OCI-LY3 (cell line): ENCODE measurements around the gene ACTR5.
"Not testable (repeated sequence)": the region's sequence is repeated elsewhere in the genome, so short reads cannot be mapped to it uniquely, and the experiment has no call there.

ENCODE experiments used
- H2AFZ ChIP-seq: fragments of 200-600, 300-600 bp; shearing (Covaris generic); 2 replicates; pipeline ENCODE4 v1.6.0; 2014; ENCODE audit warnings: antibody characterized with exemption, low read depth, low read length
- H3K27ac ChIP-seq: fragments of 200-600, 300-600 bp; sonication (generic); 2 replicates; pipeline ENCODE4 v1.5.1; 2014; ENCODE audit warnings: mild to moderate bottlenecking, low read length, moderate library complexity, mixed read lengths
- H3K27me3 ChIP-seq: fragments of 200-600, 300-600 bp; sonication (generic); 2 replicates; pipeline ENCODE4 v1.6.1; 2014; ENCODE audit warnings: low read depth, low read length, mixed read lengths
- H3K36me3 ChIP-seq: fragments of 200-600, 300-600 bp; sonication (generic); replicated peaks from 2 replicates; pipeline ENCODE3; 2014; ENCODE audit warnings: low read depth, low read length, mixed read lengths
- H3K4me1 ChIP-seq: fragments of 300-600, 200-600 bp; sonication (generic); 2 replicates; pipeline ENCODE4 v1.6.1; 2014; ENCODE audit warnings: low read length, mixed read lengths
- H3K4me2 ChIP-seq: fragments of 200-600, 300-600 bp; sonication (generic); 2 replicates; pipeline ENCODE4 v1.6.1; 2014; ENCODE audit warnings: low read length, mixed read lengths
- H3K4me3 ChIP-seq: fragments of 300-600, 200-600 bp; sonication (generic); 2 replicates; pipeline ENCODE4 v1.5.1; 2014; ENCODE audit warnings: antibody characterized with exemption, mild to moderate bottlenecking, low read length, moderate library complexity
- H3K79me2 ChIP-seq: fragments of 300-600, 200-600 bp; shearing (Covaris generic); 2 replicates; pipeline ENCODE4 v1.6.1; 2014; ENCODE audit warnings: mild to moderate bottlenecking, low read length, mixed read lengths
- H3K9ac ChIP-seq: fragments of 300-600, 200-600 bp; shearing (Covaris generic); 2 replicates; pipeline ENCODE4 v1.6.0; 2014; ENCODE audit warnings: mild to moderate bottlenecking, low read length, moderate library complexity
- H3K9me3 ChIP-seq: fragments of 200-600, 300-600 bp; shearing (Covaris generic); 2 replicates; pipeline ENCODE4 v1.6.1; 2014; ENCODE audit warnings: low read length, mixed read lengths; ENCODE audit not compliant: insufficient read depth
- H4K20me1 ChIP-seq: fragments of 200-600, 300-600 bp; sonication (generic); 2 replicates; pipeline ENCODE4 v1.6.1; 2016; ENCODE audit warnings: low read length, mixed read lengths; ENCODE audit not compliant: insufficient read depth
- CTCF ChIP-seq: fragments of 200-600, 300-600 bp; sonication (generic); IDR thresholded peaks from 2 replicates; pipeline ENCODE4 v1.5.1; 2014; ENCODE audit warnings: antibody characterized with exemption, low read length, low read depth
- EZH2phosphoT487 ChIP-seq: fragments of 200-600 bp; shearing (Covaris generic); IDR thresholded peaks from 2 replicates; pipeline ENCODE4 v1.6.1; 2018; ENCODE audit warnings: antibody characterized with exemption, mixed run types, low read depth

ACTR5 gene

GRCh38 chr20:38789503-38790199 lies 41.4 kb downstream of the ACTR5 start:
- Histone ChIP-seq H3K27me3 (no peaks in the 10 kb centered on the region), H3K27ac (no peak overlapping the region), H3K79me2 (no peaks in the 10 kb centered on the region), H3K9me3 (no peaks in the 10 kb centered on the region), H2AFZ (no peak overlapping the region), H3K4me2 (no peak overlapping the region), H3K4me1 (peaks cover 2% of the 10 kb centered on the region; the same call in 1 of the 2 replicates), H3K36me3 (no peaks in the 10 kb centered on the region), H3K9ac (no peak overlapping the region), H4K20me1 (no peaks in the 10 kb centered on the region), H3K4me3 (no peak overlapping the region)
- no peak for TF ChIP-seq EZH2phosphoT487

GRCh38 chr20:38790200-38791053 lies 42.2 kb downstream of the ACTR5 start:
- TF ChIP-seq CTCF (peak; percentile 70), EZH2phosphoT487 (no peak)
- no peaks in the 10 kb centered on the region for H3K79me2 ChIP-seq
- no peaks in the 10 kb centered on the region for H3K9me3 ChIP-seq
- no peak overlapping the region for H3K27ac ChIP-seq
- H3K4me2 ChIP-seq: peak overlapping the region; percentile 40
- peak overlapping the region; percentile 83; the same call in 1 of the 2 replicates for H2AFZ ChIP-seq
- H3K4me3 ChIP-seq: no peak overlapping the region
- H3K9ac ChIP-seq: no peak overlapping the region
- no peaks in the 10 kb centered on the region for H3K36me3 ChIP-seq
- H4K20me1 ChIP-seq: no peaks in the 10 kb centered on the region
- peaks cover 2% of the 10 kb centered on the region; the same call in 1 of the 2 replicates for H3K4me1 ChIP-seq
- no peaks in the 10 kb centered on the region for H3K27me3 ChIP-seq

- H3K4me2 ChIP-seq: no peak overlapping the region
- no peaks in the 10 kb centered on the region for H3K9me3 ChIP-seq
- no peaks in the 10 kb centered on the region for H4K20me1 ChIP-seq
- H2AFZ ChIP-seq: no peak overlapping the region
- no peaks in the 10 kb centered on the region for H3K27me3 ChIP-seq
- peaks cover 2% of the 10 kb centered on the region; the same call in 1 of the 2 replicates for H3K4me1 ChIP-seq
- no peak overlapping the region for H3K4me3 ChIP-seq
- H3K9ac ChIP-seq: no peak overlapping the region
- TF ChIP-seq CTCF (no peak), EZH2phosphoT487 (no peak)
- no peak overlapping the region for H3K27ac ChIP-seq
- no peaks in the 10 kb centered on the region for H3K79me2 ChIP-seq
- no peaks in the 10 kb centered on the region for H3K36me3 ChIP-seq
Observed at GRCh38 chr20:38791291-38791690, 43.0 kb downstream of the ACTR5 start.

GRCh38 chr20:38791940-38792339 lies 43.7 kb downstream of the ACTR5 start:
- no peak overlapping the region for H3K9ac ChIP-seq
- no peak overlapping the region for H3K27ac ChIP-seq
- no peaks in the 10 kb centered on the region for H3K27me3 ChIP-seq
- TF ChIP-seq CTCF (no peak), EZH2phosphoT487 (no peak)
- no peak overlapping the region for H2AFZ ChIP-seq
- no peaks in the 10 kb centered on the region for H3K79me2 ChIP-seq
- no peaks in the 10 kb centered on the region for H3K9me3 ChIP-seq
- H3K4me3 ChIP-seq: no peak overlapping the region
- H3K4me2 ChIP-seq: no peak overlapping the region
- no peaks in the 10 kb centered on the region for H4K20me1 ChIP-seq
- peaks cover 2% of the 10 kb centered on the region; the same call in 1 of the 2 replicates for H3K4me1 ChIP-seq
- no peaks in the 10 kb centered on the region for H3K36me3 ChIP-seq

GRCh38 chr20:38794057-38794456 lies 45.8 kb downstream of the ACTR5 start:
- H2AFZ ChIP-seq, H3K27me3 ChIP-seq, H4K20me1 ChIP-seq: not testable (repeated sequence)

More at GRCh38 chr20:38794057-38794456, 45.8 kb downstream of the ACTR5 start:
- not testable (repeated sequence) for H3K27ac ChIP-seq, H3K79me2 ChIP-seq, H3K4me3 ChIP-seq, H3K36me3 ChIP-seq, H3K9ac ChIP-seq, H3K4me1 ChIP-seq, H3K9me3 ChIP-seq, H3K4me2 ChIP-seq
